HG03139 (cell line): ENCODE data around the gene HACE1.
A peak's percentile ranks its signal among the peaks of the same experiment; 100 is the strongest.

Experiments
- ATAC-seq: cut with Tn5 transposase; IDR thresholded peaks from one replicate; pipeline ENCODE4 v1.9.1; 2021; ENCODE audit not compliant: unreplicated experiment

Gene HACE1

GRCh38 chr6:104689551-104690205 lies 170.0 kb downstream of the HACE1 start:
- no peak for ATAC-seq

- no peak for ATAC-seq
Measured at GRCh38 chr6:104688283-104688969, 171.3 kb downstream of the HACE1 start.

- no peak for ATAC-seq
Measured at GRCh38 chr6:104686550-104687175, 173.1 kb downstream of the HACE1 start.

GRCh38 chr6:104685871-104686549 lies 173.7 kb downstream of the HACE1 start:
- no peak for ATAC-seq

- ATAC-seq = no peak
Measured at GRCh38 chr6:104684911-104685415, 174.8 kb downstream of the HACE1 start.

- no peak for ATAC-seq
Measured at GRCh38 chr6:104683809-104684208, 175.9 kb downstream of the HACE1 start.

GRCh38 chr6:104682722-104683643 lies 176.7 kb downstream of the HACE1 start:
- peak; percentile 80 for ATAC-seq

- ATAC-seq = no peak
Measured at GRCh38 chr6:104680539-104680938, 179.2 kb downstream of the HACE1 start.

GRCh38 chr6:104679971-104680370 lies 179.7 kb downstream of the HACE1 start:
- no peak for ATAC-seq
